HG03060 (cell line): ENCODE measurements around the gene MYH11.
"Not testable (repeated sequence)": the region's sequence is repeated elsewhere in the genome, so short reads cannot be mapped to it uniquely, and the experiment has no call there.

Experiments
- ATAC-seq: cut with Tn5 transposase; IDR thresholded peaks from one replicate; pipeline ENCODE4 v1.9.1; 2021; ENCODE audit warnings: low read depth, moderate number of reproducible peaks; ENCODE audit not compliant: unreplicated experiment

MYH11 gene

GRCh38 chr16:15757630-15758251 lies 99.1 kb downstream of the MYH11 start:
- ATAC-seq: no peak

- ATAC-seq: no peak
These were observed 99.8 kb downstream of the MYH11 start for GRCh38 chr16:15757077-15757386.

GRCh38 chr16:15754821-15755534 lies 101.8 kb downstream of the MYH11 start:
- ATAC-seq: no peak

- ATAC-seq: no peak
These were observed 103.9 kb downstream of the MYH11 start for GRCh38 chr16:15752717-15753488.

GRCh38 chr16:15751940-15752339 lies 104.9 kb downstream of the MYH11 start:
- no peak for ATAC-seq

- ATAC-seq: no peak
These were observed 106.8 kb downstream of the MYH11 start for GRCh38 chr16:15749985-15750384.

- ATAC-seq: no peak
These were observed 107.5 kb downstream of the MYH11 start for GRCh38 chr16:15749371-15749770.

- ATAC-seq: no peak
These were observed 108.2 kb downstream of the MYH11 start for GRCh38 chr16:15748654-15749053.

GRCh38 chr16:15747937-15748336 lies 108.9 kb downstream of the MYH11 start:
- ATAC-seq: no peak

GRCh38 chr16:15746332-15746731 lies 110.5 kb downstream of the MYH11 start:
- ATAC-seq: no peak

- ATAC-seq: no peak
These were observed 113.2 kb downstream of the MYH11 start for GRCh38 chr16:15743657-15744056.

- ATAC-seq: no peak
These were observed 114.1 kb downstream of the MYH11 start for GRCh38 chr16:15742716-15743115.

- no peak for ATAC-seq
These were observed 115.5 kb downstream of the MYH11 start for GRCh38 chr16:15741207-15741871.

- no peak for ATAC-seq
These were observed 116.9 kb downstream of the MYH11 start for GRCh38 chr16:15739950-15740349.

GRCh38 chr16:15739464-15739863 lies 117.4 kb downstream of the MYH11 start:
- ATAC-seq: no peak

GRCh38 chr16:15737140-15737644 lies 119.6 kb downstream of the MYH11 start:
- ATAC-seq: no peak

GRCh38 chr16:15736529-15736928 lies 120.3 kb downstream of the MYH11 start:
- ATAC-seq: no peak

GRCh38 chr16:15735610-15736009 lies 121.2 kb downstream of the MYH11 start:
- no peak for ATAC-seq

GRCh38 chr16:15732416-15732815 lies 124.4 kb downstream of the MYH11 start:
- no peak for ATAC-seq

- no peak for ATAC-seq
These were observed 127.7 kb downstream of the MYH11 start for GRCh38 chr16:15729152-15729551.

GRCh38 chr16:15727697-15728096 lies 129.1 kb downstream of the MYH11 start:
- not testable (repeated sequence) for ATAC-seq
